Epidermal melanocyte (primary cell): ENCODE measurements around the gene ZNF813.
"Not testable (repeated sequence)": the region's sequence is repeated elsewhere in the genome, so short reads cannot be mapped to it uniquely, and the experiment has no call there.

Experiments used
- DNase-seq: peaks from one replicate; pipeline ENCODE4 v3.0.0; 2011; ENCODE audit warnings: low spot score; ENCODE audit not compliant: insufficient read length

The ZNF813 gene

GRCh38 chr19:53467485-53468262 lies at the start of gene ZNF813:
ZNF813 (plus strand) TSS chr19:53467733; CDS start chr19:53483823, 16,090 bp downstream.
- peak; percentile 55 for DNase-seq

- not testable (repeated sequence) for DNase-seq
Measured at GRCh38 chr19:53420520-53421315, 46.8 kb upstream of the ZNF813 start.

- DNase-seq: no peak
Measured at GRCh38 chr19:53422551-53422950, 45.0 kb upstream of the ZNF813 start.

DNA sequence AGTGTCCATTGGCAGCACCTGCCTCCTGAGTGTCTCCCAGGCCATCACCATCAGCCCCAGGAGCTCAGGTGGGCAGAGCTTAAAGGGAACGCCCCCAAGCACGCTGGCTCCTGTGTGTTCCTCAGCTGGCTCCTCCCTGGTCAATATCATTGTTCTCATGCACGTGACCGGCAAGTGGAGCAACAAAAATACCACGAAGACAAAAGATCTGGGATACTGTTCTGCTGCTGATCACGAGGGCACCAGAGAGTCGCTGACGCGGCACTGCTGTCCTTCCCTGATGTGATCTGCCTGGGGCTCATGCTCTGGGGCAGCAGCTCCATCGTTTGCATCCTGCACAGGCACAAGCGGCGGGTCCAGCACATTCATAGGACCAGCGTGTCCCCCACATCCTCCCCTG lies 44.5 kb upstream of the ZNF813 start:
- not testable (repeated sequence) for DNase-seq

DNA sequence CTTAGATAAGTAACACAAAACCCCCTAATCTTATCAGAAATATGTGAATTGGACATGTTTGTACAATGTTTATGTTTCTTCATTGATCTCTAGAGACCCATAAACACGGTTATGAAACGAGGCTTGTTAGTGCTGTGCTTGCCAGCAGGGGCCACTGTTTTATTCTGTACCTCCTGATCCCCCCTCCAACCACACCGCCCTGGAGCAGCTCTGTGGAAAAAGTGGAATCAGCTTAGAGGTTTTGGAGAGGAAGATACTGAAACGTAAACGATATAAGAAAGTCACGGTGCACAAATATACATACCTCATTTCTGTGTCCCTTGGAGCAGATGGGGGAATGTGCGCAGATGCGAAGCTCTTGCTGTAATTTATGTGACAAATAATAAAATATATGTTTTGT lies 43.9 kb upstream of the ZNF813 start:
- DNase-seq: not testable (repeated sequence)

DNA sequence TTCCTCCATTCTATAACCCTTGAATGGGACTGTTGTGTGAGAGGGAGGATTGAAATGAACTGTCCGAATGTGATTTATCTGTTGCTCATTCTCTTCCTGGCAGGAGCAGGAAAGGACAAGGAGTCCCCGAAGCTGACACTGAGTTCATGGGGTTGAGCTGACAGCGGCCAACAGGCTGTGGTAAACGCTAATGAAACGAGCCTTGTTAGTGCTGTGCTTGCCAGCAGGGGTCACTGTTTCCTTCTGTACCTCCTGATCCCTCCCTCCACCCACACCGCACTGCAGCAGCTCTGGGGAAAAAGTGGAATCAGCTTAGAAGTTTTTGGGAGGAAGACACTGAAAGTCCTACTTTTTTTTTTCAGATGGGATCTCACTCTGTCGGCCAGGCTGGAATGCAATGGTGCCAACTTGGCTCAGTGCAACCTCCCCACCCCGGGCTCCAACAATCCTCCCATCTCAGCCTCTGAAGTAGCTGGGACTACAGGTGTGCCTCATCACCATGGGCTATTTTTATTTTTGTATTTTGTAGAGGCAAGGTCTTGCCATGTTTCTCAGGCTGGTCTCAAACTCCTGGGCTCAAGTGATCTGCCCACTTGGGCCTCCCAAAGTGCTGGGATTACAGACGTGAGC lies 42.5 kb upstream of the ZNF813 start:
- DNase-seq: no peak

DNA sequence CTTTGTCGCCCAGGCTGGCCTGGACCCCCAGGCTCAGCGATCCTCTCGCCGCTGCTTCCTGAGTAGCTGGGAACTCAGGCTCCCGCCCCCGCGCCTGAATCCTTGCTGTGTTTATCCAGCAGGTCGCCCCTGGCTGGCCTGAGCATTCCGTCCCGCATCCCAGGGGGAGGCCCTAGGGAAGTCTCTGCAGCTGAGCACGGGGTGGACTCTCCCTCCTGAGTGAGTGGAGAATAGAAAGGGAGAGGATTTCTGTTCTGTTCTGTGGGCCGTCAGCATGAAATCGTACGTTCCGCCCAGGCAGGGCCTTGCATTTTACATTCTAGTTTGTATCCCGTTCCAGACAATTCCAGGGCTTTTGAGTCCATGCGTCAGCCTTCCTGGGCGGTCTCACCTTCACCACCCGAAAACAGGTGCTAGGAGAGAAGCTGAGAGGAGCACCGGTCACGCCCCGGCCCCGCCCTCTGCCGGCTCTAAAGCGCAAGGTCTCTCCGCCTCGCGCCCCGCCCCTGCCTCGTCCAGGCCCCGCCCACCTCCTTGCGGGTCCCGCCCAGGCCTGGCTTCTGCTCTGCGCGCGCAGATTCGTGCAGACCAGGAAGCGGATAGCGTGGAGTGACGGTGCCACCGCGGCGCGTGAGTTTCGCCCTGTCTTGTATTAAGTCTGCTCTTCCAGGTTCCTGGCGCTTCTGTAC lies 36.0 kb upstream of the ZNF813 start, which contains the start of gene ZNF761:
Gene ZNF761 (plus strand): TSS at position 586 of the 689 bp plus-strand sequence. CDS start 15,285 bp downstream, outside the sequence.
- peak; percentile 40 for DNase-seq

DNA sequence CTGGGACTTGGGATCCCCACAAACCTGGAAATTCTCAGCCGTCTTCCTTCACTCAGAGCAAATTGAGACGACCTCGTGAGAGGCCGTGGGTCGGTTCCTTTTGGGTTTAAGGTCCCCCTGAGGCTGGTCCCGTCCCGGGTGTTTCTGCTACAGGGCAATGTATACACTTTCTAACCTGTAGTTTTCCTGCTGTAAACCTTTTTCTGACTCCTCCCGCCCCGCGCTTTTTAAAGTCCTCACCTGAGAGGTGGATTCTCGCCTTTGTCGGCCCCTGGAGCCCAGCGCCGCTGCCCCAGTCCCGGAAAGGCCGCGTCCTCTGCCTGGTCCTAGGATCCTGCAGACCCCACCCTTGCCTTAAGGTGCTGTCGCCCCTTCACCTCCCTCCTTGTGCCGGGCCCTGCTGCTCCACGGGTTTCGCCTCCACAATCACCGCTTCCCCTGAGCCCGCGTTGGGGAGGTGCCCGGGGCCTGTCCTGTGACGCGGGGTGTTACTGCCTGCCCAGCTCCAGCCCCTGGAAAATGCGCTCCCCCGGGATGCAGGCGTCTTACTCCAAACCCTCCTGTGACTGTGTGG lies 35.4 kb upstream of the ZNF813 start:
- no peak for DNase-seq

DNA sequence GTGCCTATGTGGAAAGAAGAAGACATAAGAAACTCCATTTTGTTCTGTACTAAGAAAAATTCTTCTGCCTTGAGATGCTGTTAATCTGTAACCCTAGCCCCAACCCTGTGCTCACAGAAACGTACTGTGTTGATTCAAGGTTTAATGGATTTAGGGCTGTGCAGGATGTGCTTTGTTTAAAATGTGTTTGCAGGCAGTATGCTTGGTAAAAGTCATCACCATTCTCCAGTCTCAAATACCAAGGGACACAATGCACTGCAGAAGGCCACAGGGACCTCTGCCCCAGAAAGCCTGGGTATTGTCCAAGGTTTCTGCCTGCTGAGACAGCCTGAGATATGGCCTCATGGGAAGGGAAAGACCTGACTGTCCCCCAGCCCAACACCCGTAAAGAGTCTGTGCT lies 23.7 kb upstream of the ZNF813 start:
- DNase-seq: not testable (repeated sequence)

DNA sequence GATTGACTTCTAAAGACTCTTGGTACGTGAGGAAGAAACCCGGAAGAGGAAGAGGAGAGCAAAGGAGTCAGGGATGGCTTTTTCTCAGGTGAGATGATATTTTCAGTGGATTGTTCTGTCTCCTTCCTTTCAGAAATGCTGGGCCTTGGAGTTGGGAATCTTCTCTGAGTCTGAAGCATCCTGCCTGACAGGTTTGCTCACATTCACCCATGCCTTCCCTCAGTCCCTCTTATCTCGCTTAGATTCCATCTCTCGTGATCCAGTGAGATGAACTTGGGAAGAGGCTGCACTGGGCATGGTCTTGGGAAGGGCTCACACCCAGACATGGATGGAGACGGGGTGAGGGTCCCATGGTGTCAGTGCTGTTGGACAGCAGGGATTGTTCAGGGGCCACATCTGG lies 20.3 kb upstream of the ZNF813 start:
- not testable (repeated sequence) for DNase-seq

DNA sequence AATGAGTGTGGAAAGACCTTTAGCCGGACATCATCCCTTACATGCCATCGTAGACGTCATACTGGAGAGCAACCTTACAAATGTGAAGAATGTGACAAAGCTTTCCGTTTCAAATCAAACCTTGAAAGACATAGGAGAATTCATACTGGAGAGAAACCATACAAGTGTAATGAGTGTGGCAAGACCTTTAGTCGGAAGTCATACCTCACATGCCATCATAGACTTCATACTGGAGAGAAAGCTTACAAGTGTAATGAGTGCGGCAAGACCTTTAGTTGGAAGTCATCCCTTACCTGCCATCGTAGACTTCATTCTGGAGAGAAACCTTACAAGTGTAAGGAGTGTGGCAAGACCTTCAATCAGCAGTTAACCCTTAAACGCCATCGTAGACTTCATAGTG lies 11.7 kb upstream of the ZNF813 start:
- DNase-seq: no peak

DNA sequence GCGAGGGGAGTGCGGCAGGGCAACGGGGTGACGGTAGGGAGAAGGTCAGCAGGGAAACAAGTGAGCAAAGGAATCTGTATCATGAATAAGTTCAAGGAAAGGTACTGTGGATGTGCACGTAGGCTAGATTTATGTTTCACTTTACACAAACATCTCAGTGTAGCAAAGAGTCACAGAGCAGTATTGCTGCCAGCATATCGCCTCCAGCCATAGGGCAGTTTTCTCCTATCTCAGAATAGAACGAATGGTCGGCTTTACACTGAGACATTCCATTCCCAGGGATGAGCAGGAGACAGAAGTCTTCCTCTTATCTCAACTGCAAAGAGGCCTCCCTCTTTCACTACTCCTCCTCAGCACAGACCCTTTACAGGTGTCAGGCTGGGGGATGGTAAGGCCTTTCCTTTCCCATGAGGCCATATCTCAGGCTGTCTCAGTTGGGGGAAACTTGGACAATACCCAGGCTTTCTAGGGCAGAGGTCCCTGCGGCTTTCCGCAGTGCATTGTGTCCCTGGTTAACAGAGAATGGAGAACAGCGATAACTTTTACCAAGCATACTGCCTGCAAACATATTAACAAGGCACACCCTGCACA lies 7.3 kb upstream of the ZNF813 start:
- not testable (repeated sequence) for DNase-seq

- DNase-seq: no peak
Measured at GRCh38 chr19:53461866-53462265, 5.7 kb upstream of the ZNF813 start.

GRCh38 chr19:53462861-53463260 lies 4.7 kb upstream of the ZNF813 start:
- no peak for DNase-seq

DNA sequence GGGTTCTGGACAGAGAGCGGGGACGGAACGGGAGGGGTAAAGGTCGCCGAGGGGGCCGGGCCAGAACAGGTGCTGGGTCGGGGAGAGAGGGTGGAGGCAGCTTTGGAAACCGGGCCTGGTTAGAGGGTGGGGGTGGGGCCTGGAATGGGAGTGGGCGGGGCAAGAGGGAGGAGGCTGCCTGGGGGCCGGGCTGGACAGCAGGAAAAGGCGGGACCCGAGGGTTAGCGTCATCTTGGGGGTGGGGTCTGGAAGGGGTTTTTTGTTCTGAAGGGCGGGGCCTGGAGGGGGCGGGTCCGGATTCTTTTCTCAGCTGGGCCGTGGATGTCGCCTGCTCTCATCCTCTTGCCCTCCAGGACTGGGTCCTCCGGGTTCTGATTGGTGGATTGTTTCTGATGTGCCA lies 4.3 kb upstream of the ZNF813 start:
- DNase-seq: no peak

DNA sequence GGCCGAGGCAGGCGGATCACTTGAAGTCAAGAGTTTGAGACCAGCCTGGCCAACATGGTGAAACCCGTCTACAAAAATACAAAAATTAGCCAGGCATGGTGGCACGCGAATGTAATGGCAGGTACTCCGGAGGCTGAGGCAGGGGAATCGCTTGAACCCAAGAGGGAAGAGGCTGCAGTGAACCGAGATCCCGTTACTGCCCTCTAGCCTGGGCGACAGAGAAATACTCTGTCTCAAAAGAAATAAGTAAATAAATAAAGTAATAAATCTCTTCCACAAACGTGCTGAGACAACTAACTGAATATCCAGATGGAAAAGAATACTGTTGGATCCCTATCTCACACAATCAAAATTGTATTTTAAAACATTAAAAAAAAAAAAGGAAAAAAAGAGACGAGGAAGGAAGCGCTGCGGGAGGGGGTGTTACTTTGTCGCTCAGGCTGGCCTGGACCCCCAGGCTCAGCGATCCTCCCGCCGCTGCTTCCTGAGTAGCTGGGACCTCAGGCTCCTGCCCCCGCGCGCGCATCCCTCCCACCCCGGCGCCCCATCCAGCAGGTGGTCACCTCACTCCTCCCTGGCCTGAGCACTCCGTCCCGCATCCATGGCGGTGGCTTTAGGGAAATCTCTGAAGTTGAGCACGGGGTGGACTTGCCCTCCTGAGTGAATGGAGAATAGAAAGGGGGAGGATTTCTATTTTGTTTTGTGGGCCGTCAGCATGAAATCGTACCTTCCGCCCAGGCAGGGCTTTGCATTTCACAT lies 628 bp upstream of the ZNF813 start:
- DNase-seq: no peak

- DNase-seq: not testable (repeated sequence)
Measured at GRCh38 chr19:53468628-53469027, 1.1 kb downstream of the ZNF813 start.

DNA sequence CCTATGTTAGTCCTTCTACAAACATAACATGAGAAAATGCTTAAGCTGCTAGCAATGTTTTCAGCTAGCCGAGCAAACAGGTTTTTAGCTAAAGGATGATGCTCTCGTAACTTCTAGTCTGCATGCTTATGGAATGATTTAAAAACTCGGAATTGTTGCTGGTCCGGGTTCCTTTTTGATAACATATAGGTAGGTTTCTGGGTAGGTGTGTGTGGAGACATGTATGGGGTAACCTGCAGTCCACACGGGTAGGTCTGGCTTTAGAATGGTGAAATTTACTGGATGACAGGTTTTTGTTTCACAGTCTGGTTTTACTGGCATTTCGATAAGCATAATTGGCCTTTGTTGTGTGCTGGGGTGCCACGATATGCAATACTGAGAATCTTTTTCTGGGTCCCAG lies 4.4 kb downstream of the ZNF813 start:
- no peak for DNase-seq

GRCh38 chr19:53474832-53475231 lies 7.3 kb downstream of the ZNF813 start:
- not testable (repeated sequence) for DNase-seq

DNA sequence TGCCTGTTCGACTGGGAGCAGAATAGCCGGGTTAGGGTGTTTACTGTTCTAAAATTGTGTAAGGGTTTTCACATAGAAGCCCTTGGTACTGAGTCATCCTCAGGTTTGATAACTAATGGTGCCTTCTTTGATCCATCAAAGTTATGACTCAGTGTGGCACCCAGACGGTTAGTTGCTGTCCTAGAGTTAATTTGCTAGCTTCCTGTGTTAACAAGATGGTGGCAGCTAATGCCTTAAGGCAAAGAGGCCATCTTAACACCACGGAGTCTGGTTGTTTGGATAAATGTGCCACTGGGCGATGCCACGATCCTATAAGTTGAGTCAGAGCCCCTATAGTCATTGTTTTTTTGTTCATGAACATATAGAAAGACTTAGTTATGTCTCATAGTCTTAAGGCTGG lies 7.9 kb downstream of the ZNF813 start:
- not testable (repeated sequence) for DNase-seq
